ENCODE results near the gene MRPL43. TPM values are rescaled to one million over a fixed set of nuclear protein-coding genes. Genes with fewer than 3 reads are reported as not detected.

Gene MRPL43
- total RNA-seq, 4 donors from 2014 or later, result 57.3 to 86.7 (median 65.3) TPM

GRCh38 chr10:100966887-100967286, 20.4 kb downstream of the MRPL43 start:
- no peak for TF ChIP-seq CTCF (IDR thresholded peaks at IDR 0.05; ENCODE audit: low read depth)

- no peak for TF ChIP-seq CTCF (IDR thresholded peaks at IDR 0.05; ENCODE audit: low read depth)
Measured at GRCh38 chr10:100965820-100966219, 21.5 kb downstream of the MRPL43 start.

- no peak for TF ChIP-seq CTCF (IDR thresholded peaks at IDR 0.05; ENCODE audit: low read depth)
Measured at GRCh38 chr10:100963826-100964225, 23.5 kb downstream of the MRPL43 start.

GRCh38 chr10:100962351-100963080, 24.8 kb downstream of the MRPL43 start:
- TF ChIP-seq CTCF (IDR thresholded peaks at IDR 0.05; ENCODE audit: low read depth), result no peak

GRCh38 chr10:100960251-100960650, 27.0 kb downstream of the MRPL43 start:
- no peak for TF ChIP-seq CTCF (IDR thresholded peaks at IDR 0.05; ENCODE audit: low read depth)

- TF ChIP-seq CTCF (IDR thresholded peaks at IDR 0.05; ENCODE audit: low read depth), result no peak
Measured at GRCh38 chr10:100948916-100949315, 38.4 kb downstream of the MRPL43 start.

- TF ChIP-seq CTCF (IDR thresholded peaks at IDR 0.05; ENCODE audit: low read depth), result no peak
Measured at GRCh38 chr10:100945754-100946153, 41.5 kb downstream of the MRPL43 start.

All from subcutaneous adipose tissue (tissue), 4 donors.